Omental fat pad (tissue), 4 donors: ENCODE measurements around the gene AP2A1. TPM values are rescaled to one million over a fixed set of nuclear protein-coding genes. Genes with fewer than 3 reads are reported as not detected.

Experiments used
- ATAC-seq: fragments of 150-250 bp; one replicate; pipeline ENCODE4 v1.9.1; 2016; ENCODE audit warnings: mild to moderate bottlenecking, moderate library complexity; ENCODE audit not compliant: low FRiP score
- DNase-seq: peaks from one replicate; pipeline ENCODE4 v3.0.0-alpha.2; 2019; ENCODE audit warnings: low spot score
- CTCF ChIP-seq, 3 donors: fragments of 450-650 bp; IDR thresholded peaks; one replicate each; pipeline ENCODE4 v1.5.1; 2016 to 2017; ENCODE audit warnings: antibody characterized with exemption in 3 of 3, mild to moderate bottlenecking in 3 of 3, moderate library complexity in 2 of 3
- total RNA-seq, 4 donors: library from RNA; depleted of rRNA; stranded (reverse); fragments of >200 nt; gene quantifications; one replicate each; pipeline ENCODE4 v1.1.0, GENCODE V29; 2016

Gene AP2A1
- total RNA-seq, 4 donors from 2014 or later = 63.9 to 88.0 (median 72.4) TPM

GRCh38 chr19:49829200-49829599 lies 62.4 kb downstream of the AP2A1 start:
- no peak for DNase-seq
- ATAC-seq = no peak
- no peak for TF ChIP-seq CTCF (IDR thresholded peaks at IDR 0.05)

GRCh38 chr19:49829721-49830120 lies 62.9 kb downstream of the AP2A1 start:
- no peak for TF ChIP-seq CTCF (IDR thresholded peaks at IDR 0.05)
- ATAC-seq (no peak), DNase-seq (no peak)

- DNase-seq (no peak), ATAC-seq (no peak)
- no peak for TF ChIP-seq CTCF (IDR thresholded peaks at IDR 0.05)
These were observed 64.0 kb downstream of the AP2A1 start for GRCh38 chr19:49830766-49831165.

- no peak for TF ChIP-seq CTCF (IDR thresholded peaks at IDR 0.05)
- ATAC-seq = no peak
- DNase-seq = no peak
These were observed 64.8 kb downstream of the AP2A1 start for GRCh38 chr19:49831592-49831991.

- no peak for DNase-seq
- ATAC-seq = no peak
- no peak for TF ChIP-seq CTCF (IDR thresholded peaks at IDR 0.05)
These were observed 65.8 kb downstream of the AP2A1 start for GRCh38 chr19:49832556-49832955.

GRCh38 chr19:49833599-49833998 lies 66.8 kb downstream of the AP2A1 start:
- DNase-seq (no peak), ATAC-seq (no peak)
- TF ChIP-seq CTCF (IDR thresholded peaks at IDR 0.05) = no peak

- ATAC-seq (no peak), DNase-seq (no peak)
- no peak for TF ChIP-seq CTCF (IDR thresholded peaks at IDR 0.05)
These were observed 68.8 kb downstream of the AP2A1 start for GRCh38 chr19:49835562-49835961.
